GM23338 (cell line): Measurements from ENCODE around the gene SCAPER. TPM values are rescaled to one million over a fixed set of nuclear protein-coding genes. Genes with fewer than 3 reads are reported as not detected.

Experiments used
- ATAC-seq: fragments of 200-7000 bp; cut with Tn5 transposase; 3 replicates; pipeline ENCODE4 v1.9.1; 2020
- DNase-seq: peaks from one replicate; pipeline ENCODE4 v3.0.0-alpha.2; 2015; ENCODE audit warnings: low spot score
- H2AFZ ChIP-seq: fragments of 200-600 bp; sonication (generic); 2 replicates; pipeline ENCODE4 v1.8.0; 2016; ENCODE audit warnings: antibody characterized with exemption, mild to moderate bottlenecking, moderate library complexity
- H3F3A ChIP-seq: fragments of 200-600 bp; sonication (generic); replicated peaks from 2 replicates; pipeline ENCODE4 v1.8.0; 2017; ENCODE audit warnings: antibody characterized with exemption, mixed run types, low read depth
- H3K27ac ChIP-seq: fragments of 200-600 bp; sonication (generic); 2 replicates; pipeline ENCODE4 v1.6.1; 2016; ENCODE audit warnings: low read depth
- H3K27me3 ChIP-seq: fragments of 200-600 bp; sonication (generic); 2 replicates; pipeline ENCODE4 v1.8.0; 2016; ENCODE audit warnings: mild to moderate bottlenecking, mixed run types, moderate library complexity; ENCODE audit not compliant: insufficient read depth
- H3K36me3 ChIP-seq: fragments of 200-600 bp; sonication (generic); 2 replicates; pipeline ENCODE4 v1.8.0; 2016; ENCODE audit warnings: mild to moderate bottlenecking; ENCODE audit not compliant: insufficient read depth
- H3K4me1 ChIP-seq: fragments of 200-600 bp; sonication (generic); 2 replicates; pipeline ENCODE4 v1.8.0; 2016; ENCODE audit warnings: mild to moderate bottlenecking, moderate library complexity; ENCODE audit not compliant: insufficient read depth
- H3K4me2 ChIP-seq: fragments of 200-600 bp; sonication (generic); 2 replicates; pipeline ENCODE4 v1.7.1; 2017; ENCODE audit warnings: mixed run types
- H3K4me3 ChIP-seq: fragments of 200-600 bp; sonication (generic); 2 replicates; pipeline ENCODE4 v1.6.1; 2016; ENCODE audit warnings: mixed run types
- H3K79me2 ChIP-seq: fragments of 200-600 bp; sonication (generic); replicated peaks from 2 replicates; pipeline ENCODE4 v1.8.0; 2017; ENCODE audit warnings: mild to moderate bottlenecking; ENCODE audit not compliant: insufficient read depth
- H3K9me2 ChIP-seq: fragments of 200-600 bp; sonication (generic); 2 replicates; pipeline ENCODE4 v1.8.0; 2017; ENCODE audit not compliant: insufficient read depth
- H4K20me1 ChIP-seq: fragments of 200-600 bp; sonication (generic); replicated peaks from 2 replicates; pipeline ENCODE4 v1.8.0; 2017; ENCODE audit warnings: mild to moderate bottlenecking; ENCODE audit not compliant: insufficient read depth
- H3K27ac Mint-ChIP-seq: 2 replicates; pipeline ENCODE4 v1.8.0; 2020; ENCODE audit warnings: inconsistent platforms, mild to moderate bottlenecking, moderate library complexity, mixed read lengths
- H3K27me3 Mint-ChIP-seq: 3 replicates; pipeline ENCODE4 v1.8.0; 2022; ENCODE audit warnings: low read depth, mild to moderate bottlenecking, moderate library complexity, mixed read lengths, inconsistent platforms; ENCODE audit not compliant: insufficient read depth, poor library complexity
- H3K36me3 Mint-ChIP-seq: 3 replicates; pipeline ENCODE4 v1.8.0; 2021; ENCODE audit warnings: low read depth, mild to moderate bottlenecking, inconsistent platforms, moderate library complexity, mixed read lengths
- H3K4me1 Mint-ChIP-seq: 3 replicates; pipeline ENCODE4 v1.8.0; 2020; ENCODE audit warnings: mild to moderate bottlenecking, inconsistent platforms, mixed read lengths
- H3K4me3 Mint-ChIP-seq: 3 replicates; pipeline ENCODE4 v1.8.0; 2021; ENCODE audit warnings: moderate library complexity, mild to moderate bottlenecking, inconsistent platforms, mixed read lengths
- H3K9me3 Mint-ChIP-seq: 3 replicates; pipeline ENCODE4 v1.8.0; 2020; ENCODE audit warnings: moderate library complexity, mild to moderate bottlenecking, inconsistent platforms, mixed read lengths
- CREB1 ChIP-seq: fragments of 250-450 bp; sonication (Bioruptor Pico); IDR thresholded peaks from 2 replicates; pipeline ENCODE4 v1.5.0; 2020; ENCODE audit warnings: low read depth, mild to moderate bottlenecking, moderate library complexity
- ETS1 ChIP-seq: IDR thresholded peaks from 2 replicates; pipeline ENCODE4 v1.6.1; 2016; ENCODE audit warnings: antibody characterized with exemption
- EZH2phosphoT487 ChIP-seq: fragments of 200-600 bp; sonication (generic); IDR thresholded peaks from one replicate; pipeline ENCODE4 v1.8.1; 2018; ENCODE audit warnings: antibody characterized with exemption; ENCODE audit not compliant: unreplicated experiment
- NANOG ChIP-seq: IDR thresholded peaks from 2 replicates; pipeline ENCODE4 v1.6.1; 2016; ENCODE audit warnings: antibody characterized with exemption, borderline replicate concordance
- REST ChIP-seq: IDR thresholded peaks from one replicate; pipeline ENCODE4 v1.6.1; 2018; ENCODE audit warnings: antibody characterized with exemption; ENCODE audit not compliant: unreplicated experiment
- ZNF462 ChIP-seq: fragments of 250-450 bp; sonication (Bioruptor Pico); IDR thresholded peaks from 2 replicates; pipeline ENCODE4 v1.5.0; 2020; ENCODE audit warnings: mild to moderate bottlenecking, moderate library complexity
- polyA plus RNA-seq: library from polyadenylated mRNA; unstranded; fragments of >200 nt; fragmentation: Nextera tagmentation; extraction: Ambion mirVana; gene quantifications from 2 replicates; pipeline ENCODE4 v1.2.1, GENCODE V29; 2016
- total RNA-seq: library from RNA; depleted of rRNA; stranded (reverse); fragments of >200 nt; shearing (Covaris generic); gene quantifications from 2 replicates; pipeline ENCODE4 v1.2.3, GENCODE V29; 2014

SCAPER gene
- total and polyA plus RNA-seq, 2 experiments from 2014 or later = 9.1 to 17.6 TPM

GRCh38 chr15:76905855-76906254 lies 715 bp upstream of the SCAPER start (continued):
- no peak for TF ChIP-seq REST

- peaks cover 21% of the 10 kb centered on the region for H3K4me1 Mint-ChIP-seq
- Histone ChIP-seq H3K27me3 (peaks cover 15% of the 10 kb centered on the region), H3K4me2 (peak overlapping the region; percentile 91), H2AFZ (peak overlapping the region; percentile 73), H3K4me1 (peaks cover 19% of the 10 kb centered on the region), H3K4me3 (peak overlapping the region; percentile 74), H3K27ac (peak overlapping the region; percentile 69; the same call in 1 of the 2 replicates), H3K79me2 (peaks cover 7% of the 10 kb centered on the region), H4K20me1 (0 out of 2 replicates have a peak, but pooled peaks cover 3% of the 10 kb centered on the region), H3K9me2 (no peaks in the 10 kb centered on the region), H3F3A (peaks cover 7% of the 10 kb centered on the region; the same call in 1 of the 2 replicates), H3K36me3 (no peaks in the 10 kb centered on the region)
- H3K27me3 Mint-ChIP-seq = peaks cover 13% of the 10 kb centered on the region
- peaks cover 5% of the 10 kb centered on the region for H3K9me3 Mint-ChIP-seq
- peaks cover 2% of the 10 kb centered on the region; the same call in 2 of the 3 replicates for H3K36me3 Mint-ChIP-seq
- TF ChIP-seq ZNF462 (no peak), NANOG (no peak), EZH2phosphoT487 (no peak), CREB1 (peak; percentile 53), ETS1 (0 out of 2 replicates have a peak, but pooled peaks have one; percentile 29)
- H3K4me3 Mint-ChIP-seq = peak overlapping the region; percentile 89
- DNase-seq (peak; percentile 76), ATAC-seq (peak; percentile 58)
- peak overlapping the region; percentile 80; the same call in 1 of the 2 replicates for H3K27ac Mint-ChIP-seq
Measured at GRCh38 chr15:76904461-76905012, 603 bp downstream of the SCAPER start.
